ENCODE measurements around the gene ARHGEF5.

GRCh38 chr7:144379776-144380384, 24.7 kb downstream of the ARHGEF5 start:
- no peak for TF ChIP-seq CTCF (IDR thresholded peaks at IDR 0.05)
- TF ChIP-seq POLR2A (IDR thresholded peaks at IDR 0.05), result no peak

All from heart left ventricle (tissue), 13 donors.